ENCODE measurements around the gene DYTN.

DYTN gene

GRCh38 chr2:206740800-206741199 lies 22.6 kb upstream of the DYTN start:
- CTCF ChIA-PET: no interaction called here
- H3K27ac ChIP-seq: no peak overlapping the region
- no peak for DNase-seq (ENCODE audit: low spot score)
- POLR2A ChIA-PET (ENCODE audit: low non-redundant PET): no interaction called here
- no peak for TF ChIP-seq CTCF (conservative IDR thresholded peaks at IDR 0.05; ENCODE audit: low read depth)

GRCh38 chr2:206739271-206739670 lies 21.1 kb upstream of the DYTN start:
- CTCF ChIA-PET: interaction anchor here (0.6 kb wide), 1 partner anchor 24 kb away, joined by 3 read pairs; no protein-coding TSS in a partner anchor

GRCh38 chr2:206736935-206737334 lies 18.7 kb upstream of the DYTN start:
- CTCF ChIA-PET: interaction anchor here (0.6 kb wide), 1 partner anchor 1524 kb away, joined by 3 read pairs; no protein-coding TSS in a partner anchor
- POLR2A ChIA-PET (ENCODE audit: low non-redundant PET): no interaction called here
- TF ChIP-seq CTCF (conservative IDR thresholded peaks at IDR 0.05; ENCODE audit: low read depth): no peak
- H3K27ac ChIP-seq: no peak overlapping the region
- no peak for DNase-seq (ENCODE audit: low spot score)

More at GRCh38 chr2:206739271-206739670, 21.1 kb upstream of the DYTN start:
- DNase-seq (ENCODE audit: low spot score): no peak
- no peak overlapping the region for H3K27ac ChIP-seq
- no peak for TF ChIP-seq CTCF (conservative IDR thresholded peaks at IDR 0.05; ENCODE audit: low read depth)
- POLR2A ChIA-PET (ENCODE audit: low non-redundant PET): no interaction called here

- ChIA-PET CTCF (no interaction called here), POLR2A (ENCODE audit: low non-redundant PET) (no interaction called here)
- DNase-seq (ENCODE audit: low spot score): no peak
- no peak for TF ChIP-seq CTCF (conservative IDR thresholded peaks at IDR 0.05; ENCODE audit: low read depth)
- no peak overlapping the region for H3K27ac ChIP-seq
These were observed 15.1 kb upstream of the DYTN start for GRCh38 chr2:206733341-206733740.

GRCh38 chr2:206728277-206729199 lies 10.3 kb upstream of the DYTN start:
- no peak for TF ChIP-seq CTCF (conservative IDR thresholded peaks at IDR 0.05; ENCODE audit: low read depth)
- CTCF ChIA-PET: no interaction called here
- POLR2A ChIA-PET (ENCODE audit: low non-redundant PET): no interaction called here
- DNase-seq (ENCODE audit: low spot score): peak; percentile 32
- no peak overlapping the region for H3K27ac ChIP-seq

GRCh38 chr2:206727287-206727686 lies 9.1 kb upstream of the DYTN start:
- POLR2A ChIA-PET (ENCODE audit: low non-redundant PET): no interaction called here

More at GRCh38 chr2:206727287-206727686, 9.1 kb upstream of the DYTN start:
- no peak for TF ChIP-seq CTCF (conservative IDR thresholded peaks at IDR 0.05; ENCODE audit: low read depth)
- no peak for DNase-seq (ENCODE audit: low spot score)
- CTCF ChIA-PET: no interaction called here
- no peak overlapping the region for H3K27ac ChIP-seq

Data from RWPE1 (cell line).